ENCODE measurements around the gene TSPAN12. TPM values are rescaled to one million over a fixed set of nuclear protein-coding genes. Genes with fewer than 3 reads are reported as not detected.

Gene TSPAN12
- total RNA-seq, 1 experiment from 2014 or later = 7.4 TPM

GRCh38 chr7:120802751-120803150, 55.2 kb downstream of the TSPAN12 start:
- DNase-seq (ENCODE audit: low read depth, low spot score) (no peak), ATAC-seq (no peak)
- ChIA-PET CTCF (no interaction called here), POLR2A (no interaction called here), RAD21 (ENCODE audit: low non-redundant PET in 1 of 2, low total read pairs in 2 of 2, uncharacterized antibody in 2 of 2, unreplicated experiment in 2 of 2) (no interaction called here)
- no peak overlapping the region for H2AFZ ChIP-seq (ENCODE audit: low read depth, low read length, poor library complexity, severe bottlenecking)
- H3K27me3 ChIP-seq (ENCODE audit: insufficient read depth, low read length) = no peaks in the 10 kb centered on the region
- TF ChIP-seq ZBTB33 (IDR thresholded peaks at IDR 0.05; ENCODE audit: extremely low read depth, insufficient replicate concordance, low read length) (no peak), CEBPB (IDR thresholded peaks at IDR 0.05; ENCODE audit: low read depth) (no peak), SIN3A (IDR thresholded peaks at IDR 0.05; ENCODE audit: low read depth) (no peak), EZH2phosphoT487 (IDR thresholded peaks at IDR 0.05; ENCODE audit: borderline replicate concordance) (no peak), SP1 (IDR thresholded peaks at IDR 0.05; ENCODE audit: low read depth) (no peak)
- no peaks in the 10 kb centered on the region for H3K9me3 ChIP-seq (ENCODE audit: control insufficient read depth in 1 of 2, insufficient read depth in 1 of 2, low read depth in 1 of 2, low read length in 2 of 2)
- no TSS peak for BruUV-seq (replicated peaks)
- no peaks in the 10 kb centered on the region for H3K36me3 ChIP-seq (ENCODE audit: control insufficient read depth in 1 of 2, insufficient read depth in 2 of 2, low read length in 2 of 2)
- no peaks in the 10 kb centered on the region for H3K79me2 ChIP-seq (ENCODE audit: insufficient read depth, low read length)
- H3K4me1 ChIP-seq (ENCODE audit: control insufficient read depth in 1 of 2, insufficient read depth in 2 of 2, low read length in 2 of 2) = no peaks in the 10 kb centered on the region
- H3K4me3 ChIP-seq (replicated peaks in 1 of 2; ENCODE audit: low read depth in 1 of 2, low read length in 2 of 2) = no peak overlapping the region
- no peak overlapping the region for H3K27ac ChIP-seq (ENCODE audit: low read depth, low read length)
- no peaks in the 10 kb centered on the region for H4K20me1 ChIP-seq (ENCODE audit: insufficient read depth)
- intact Hi-C loops (cut with micrococcal nuclease) = no loop called here
- H3K9ac ChIP-seq (ENCODE audit: low read length) = no peak overlapping the region
- no peak overlapping the region for H3K4me2 ChIP-seq (ENCODE audit: low read length)
- H3K9me2 ChIP-seq (ENCODE audit: insufficient read depth) = no peaks in the 10 kb centered on the region

GRCh38 chr7:120799813-120800475, 58.0 kb downstream of the TSPAN12 start:
- RAD21 ChIA-PET (ENCODE audit: low non-redundant PET in 1 of 2, low total read pairs in 2 of 2, uncharacterized antibody in 2 of 2, unreplicated experiment in 2 of 2) = no interaction called here

More at GRCh38 chr7:120799813-120800475, 58.0 kb downstream of the TSPAN12 start:
- Histone ChIP-seq H4K20me1 (ENCODE audit: insufficient read depth) (no peaks in the 10 kb centered on the region), H3K4me3 (replicated peaks in 1 of 2; ENCODE audit: low read depth in 1 of 2, low read length in 2 of 2) (no peak overlapping the region), H3K27me3 (ENCODE audit: insufficient read depth, low read length) (no peaks in the 10 kb centered on the region), H3K36me3 (ENCODE audit: control insufficient read depth in 1 of 2, insufficient read depth in 2 of 2, low read length in 2 of 2) (no peaks in the 10 kb centered on the region), H3K4me2 (ENCODE audit: low read length) (no peak overlapping the region), H3K9me2 (ENCODE audit: insufficient read depth) (no peaks in the 10 kb centered on the region), H3K79me2 (ENCODE audit: insufficient read depth, low read length) (no peaks in the 10 kb centered on the region), H2AFZ (ENCODE audit: low read depth, low read length, poor library complexity, severe bottlenecking) (no peak overlapping the region), H3K4me1 (ENCODE audit: control insufficient read depth in 1 of 2, insufficient read depth in 2 of 2, low read length in 2 of 2) (no peaks in the 10 kb centered on the region), H3K9me3 (ENCODE audit: control insufficient read depth in 1 of 2, insufficient read depth in 1 of 2, low read depth in 1 of 2, low read length in 2 of 2) (no peaks in the 10 kb centered on the region), H3K9ac (ENCODE audit: low read length) (no peak overlapping the region), H3K27ac (ENCODE audit: low read depth, low read length) (no peak overlapping the region)
- intact Hi-C loops (cut with micrococcal nuclease) = no loop called here
- TF ChIP-seq SRF (IDR thresholded peaks at IDR 0.05; ENCODE audit: low read depth) (no peak), RAD21 (IDR thresholded peaks at IDR 0.05; ENCODE audit: low read depth) (no peak), ZNF274 (IDR thresholded peaks at IDR 0.05; ENCODE audit: low read depth, low read length) (no peak), POLR2A (IDR thresholded peaks at IDR 0.05; ENCODE audit: borderline replicate concordance, extremely low read depth, insufficient read depth, insufficient read length) (no peak), EZH2 (IDR thresholded peaks at IDR 0.05) (no peak), JUND (IDR thresholded peaks at IDR 0.05) (no peak), FOSL1 (IDR thresholded peaks at IDR 0.05; ENCODE audit: low read depth) (no peak), EZH2phosphoT487 (IDR thresholded peaks at IDR 0.05; ENCODE audit: borderline replicate concordance) (no peak), ELF1 (IDR thresholded peaks at IDR 0.05; ENCODE audit: borderline replicate concordance, low read depth) (no peak), MAX (IDR thresholded peaks at IDR 0.05) (no peak), CTCF (IDR thresholded peaks at IDR 0.05 in 2 of 3, conservative IDR thresholded peaks at IDR 0.05 in 1 of 3; ENCODE audit: borderline replicate concordance in 1 of 3, insufficient read depth in 1 of 3, low read depth in 2 of 3, low read length in 2 of 3) (no peak), ZFX (IDR thresholded peaks at IDR 0.05) (no peak)
- no TSS peak for BruUV-seq (replicated peaks)
- ChIA-PET POLR2A (no interaction called here), CTCF (no interaction called here)
- no peak for ATAC-seq
- DNase-seq (ENCODE audit: low read depth, low spot score) = no peak
